Tongue (tissue), 2 donors: ENCODE results near the gene SLX9. TPM values are rescaled to one million over a fixed set of nuclear protein-coding genes. Genes with fewer than 3 reads are reported as not detected.
"Not testable (repeated sequence)": the region's sequence is repeated elsewhere in the genome, so short reads cannot be mapped to it uniquely, and the experiment has no call there.

Source experiments
- DNase-seq: peaks from one replicate; pipeline ENCODE4 v3.0.0-alpha.2; 2015
- total RNA-seq: library from RNA; depleted of rRNA; stranded (reverse); fragments of >200 nt; gene quantifications from one replicate; pipeline ENCODE4 v1.2.3, GENCODE V29; 2014

Gene SLX9
- total RNA-seq, 1 donor from 2014 or later, result 19.5 TPM

DNA sequence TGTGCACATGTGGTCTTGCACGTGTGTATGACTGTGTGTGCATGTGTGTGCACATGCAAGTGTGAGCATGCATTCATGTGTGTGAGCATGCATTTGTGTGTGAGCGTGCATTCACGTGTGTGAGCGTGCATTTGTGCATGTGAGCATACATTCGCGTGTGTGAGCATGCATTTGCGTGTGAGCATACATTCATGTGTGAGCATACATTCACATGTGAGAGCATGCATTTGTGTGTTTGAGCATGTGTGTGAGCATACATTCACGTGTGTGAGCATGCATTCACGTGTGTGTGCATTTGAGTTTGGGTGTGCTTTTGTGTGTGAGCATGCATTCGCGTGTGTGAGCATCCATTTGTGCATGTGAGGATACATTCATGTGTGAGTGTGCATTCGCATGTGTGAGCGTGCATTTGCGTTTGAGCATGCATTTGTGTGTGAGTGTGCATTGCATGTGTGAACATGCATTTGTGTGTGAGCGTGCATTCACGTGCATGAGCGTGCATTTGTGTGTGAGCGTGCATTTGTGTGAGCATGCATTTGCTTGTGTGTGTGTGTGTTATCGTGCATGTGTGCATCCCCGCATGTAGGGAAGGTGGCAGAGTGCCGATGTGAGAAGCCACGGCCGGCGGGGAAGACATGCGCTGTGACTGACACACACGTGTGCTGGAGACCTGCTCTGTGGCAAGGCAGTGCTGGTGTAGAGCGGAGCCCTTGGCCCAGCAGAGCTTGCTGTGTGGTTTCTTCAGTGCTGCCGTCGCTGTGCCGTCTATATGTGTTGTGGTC lies 37.4 kb upstream of the SLX9 start:
- DNase-seq, result no peak

- DNase-seq, result no peak
Measured at GRCh38 chr21:44903050-44903685, 36.7 kb upstream of the SLX9 start.

DNA sequence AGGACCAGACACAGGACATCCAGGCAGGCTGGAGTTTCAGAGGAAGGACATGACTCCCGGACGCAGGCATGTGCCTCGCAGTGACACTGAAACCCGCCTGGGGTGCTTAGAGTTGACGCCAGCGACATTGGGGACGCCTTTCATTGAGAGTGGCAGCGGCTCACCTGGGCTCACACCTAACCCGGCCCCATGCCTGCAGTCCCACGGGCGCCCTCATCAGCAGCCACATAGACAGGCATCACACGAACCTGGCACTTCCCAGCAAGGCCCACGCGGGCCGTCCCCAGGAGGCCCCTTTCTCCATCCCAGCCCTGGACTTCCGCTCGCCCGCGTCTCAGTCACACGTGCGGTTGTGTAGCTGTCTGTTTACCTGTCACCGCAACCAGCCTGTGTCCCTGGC lies 36.1 kb upstream of the SLX9 start:
- DNase-seq, result no peak

- no peak for DNase-seq
Measured at GRCh38 chr21:44904141-44904923, 35.5 kb upstream of the SLX9 start.

DNA sequence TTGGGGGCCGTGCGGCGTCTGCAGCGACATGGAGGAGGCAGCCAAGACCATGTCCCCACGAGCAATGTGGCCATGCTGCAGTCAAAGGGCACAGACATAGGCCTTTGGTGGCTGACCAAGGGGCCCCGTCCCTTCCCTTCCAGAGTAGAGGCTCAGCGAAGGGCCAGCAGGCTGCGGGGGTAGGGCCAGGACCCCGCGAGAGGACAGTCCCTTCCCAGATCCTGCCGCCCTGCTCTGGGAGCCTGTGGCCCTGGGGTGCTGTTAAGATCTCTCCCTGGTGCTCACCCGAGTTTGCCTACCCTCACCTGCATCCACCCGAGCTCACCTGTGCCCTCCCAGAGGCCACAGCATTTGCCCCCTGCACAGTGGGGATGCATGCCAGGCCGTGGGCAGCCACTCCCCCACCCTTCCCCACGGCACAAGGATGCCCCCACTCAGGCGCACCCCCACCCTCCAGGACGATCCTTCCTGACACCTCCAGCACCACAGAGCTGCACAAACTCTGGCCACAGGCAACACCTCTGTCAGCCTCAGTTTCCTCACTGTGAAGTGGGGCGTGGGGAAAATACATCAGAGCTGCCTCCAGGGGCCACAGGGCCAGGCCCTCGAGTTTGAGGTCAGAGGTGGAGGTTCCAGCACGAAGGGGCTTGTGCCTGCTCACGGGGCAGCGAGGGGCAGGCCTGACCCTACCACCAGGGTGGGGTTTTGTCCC lies 34.7 kb upstream of the SLX9 start:
- DNase-seq, result no peak

DNA sequence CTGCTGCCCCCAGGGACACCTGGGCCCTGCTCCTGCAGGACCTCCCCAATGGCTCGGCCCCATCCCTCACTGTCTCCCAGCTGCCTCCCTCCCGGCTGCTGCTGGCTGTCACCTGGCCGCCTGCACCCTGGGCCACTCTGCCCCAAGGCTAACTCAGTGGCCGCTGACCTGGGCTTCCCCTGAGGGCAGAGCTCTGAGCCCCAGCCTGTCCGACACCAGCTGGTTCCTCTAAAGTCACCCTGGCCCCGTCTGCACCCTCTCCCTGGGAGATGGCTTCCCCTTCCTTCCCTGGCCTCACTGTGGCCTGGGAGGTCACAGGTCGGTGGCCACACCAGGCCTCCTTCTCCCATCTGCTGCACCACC lies 34.1 kb upstream of the SLX9 start:
- no peak for DNase-seq

DNA sequence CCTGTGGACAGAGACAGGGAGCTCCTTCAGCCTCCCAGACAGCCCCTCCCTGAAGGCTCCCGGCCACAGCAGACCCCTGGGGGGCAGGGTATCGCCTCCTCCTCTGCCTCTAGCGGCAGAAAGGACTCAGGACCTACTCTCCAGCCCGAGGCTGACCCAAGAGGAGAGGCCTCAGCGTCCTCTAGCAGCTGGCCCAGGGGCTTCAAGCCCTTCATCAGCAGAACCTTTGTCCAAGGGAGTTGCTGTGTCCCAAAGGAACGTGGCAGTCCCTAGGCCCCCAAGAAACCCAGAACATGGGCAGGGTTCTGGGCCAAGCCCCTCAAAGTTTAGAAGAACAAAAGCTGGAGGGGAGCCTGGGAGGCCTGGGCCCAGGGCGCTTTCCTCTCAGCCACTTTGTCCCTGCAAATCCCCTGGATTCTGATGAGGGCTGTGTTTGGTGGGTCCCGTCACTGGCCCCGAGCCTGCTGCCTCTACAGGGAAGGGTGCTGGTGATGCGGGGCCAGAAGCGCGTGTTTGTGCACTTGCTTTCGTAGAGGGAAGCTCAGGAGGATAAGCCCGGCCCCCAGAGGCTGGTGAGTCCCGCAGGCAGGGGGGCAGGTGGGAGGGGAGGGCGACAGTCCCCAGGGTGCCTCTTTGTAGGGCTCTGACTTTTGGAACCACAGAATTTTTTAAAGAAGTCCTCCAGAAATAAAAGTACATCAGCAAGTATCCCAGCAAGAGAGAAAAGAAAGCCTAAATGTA lies 32.4 kb upstream of the SLX9 start:
- DNase-seq, result no peak

GRCh38 chr21:44907966-44908895 lies 31.6 kb upstream of the SLX9 start:
- DNase-seq, result peak; percentile 11

DNA sequence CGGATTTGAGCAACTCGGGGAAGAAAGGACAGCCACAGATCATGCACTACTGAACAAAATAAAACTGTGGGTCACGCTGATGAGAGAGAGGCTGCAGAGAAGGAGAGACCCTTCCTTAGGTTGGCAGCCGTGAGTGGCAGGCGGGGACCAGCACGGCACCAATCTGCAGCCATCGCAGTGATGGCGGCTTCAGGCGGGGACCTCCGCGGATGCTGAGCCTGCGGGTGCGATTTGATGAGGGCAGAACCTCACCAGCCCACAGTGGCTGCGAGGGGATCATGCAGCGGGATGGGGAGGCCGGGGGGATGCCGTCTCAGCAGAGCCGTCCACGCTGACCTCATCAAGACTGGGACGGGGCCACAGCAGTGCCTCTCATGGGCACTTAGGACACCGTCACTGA lies 30.9 kb upstream of the SLX9 start:
- DNase-seq, result no peak

DNA sequence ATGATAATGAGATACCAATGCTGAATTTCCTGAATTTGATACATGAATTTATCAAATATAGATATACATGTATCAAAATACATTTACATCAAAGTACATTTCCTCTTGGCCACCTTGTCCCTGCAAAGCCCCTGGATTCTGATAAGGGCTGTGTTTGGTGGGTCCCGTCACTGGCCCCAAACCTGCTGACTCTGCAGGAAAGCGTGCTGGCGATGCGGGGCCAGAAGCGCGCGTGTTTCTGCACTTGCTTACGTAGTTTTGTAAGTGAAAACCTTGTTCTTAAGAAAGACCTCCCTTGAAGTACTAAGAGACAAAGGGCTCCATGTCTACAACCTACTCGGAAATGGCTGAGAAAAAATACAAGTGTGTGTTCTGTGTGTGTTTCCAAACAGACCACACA lies 30.1 kb upstream of the SLX9 start:
- DNase-seq, result no peak

DNA sequence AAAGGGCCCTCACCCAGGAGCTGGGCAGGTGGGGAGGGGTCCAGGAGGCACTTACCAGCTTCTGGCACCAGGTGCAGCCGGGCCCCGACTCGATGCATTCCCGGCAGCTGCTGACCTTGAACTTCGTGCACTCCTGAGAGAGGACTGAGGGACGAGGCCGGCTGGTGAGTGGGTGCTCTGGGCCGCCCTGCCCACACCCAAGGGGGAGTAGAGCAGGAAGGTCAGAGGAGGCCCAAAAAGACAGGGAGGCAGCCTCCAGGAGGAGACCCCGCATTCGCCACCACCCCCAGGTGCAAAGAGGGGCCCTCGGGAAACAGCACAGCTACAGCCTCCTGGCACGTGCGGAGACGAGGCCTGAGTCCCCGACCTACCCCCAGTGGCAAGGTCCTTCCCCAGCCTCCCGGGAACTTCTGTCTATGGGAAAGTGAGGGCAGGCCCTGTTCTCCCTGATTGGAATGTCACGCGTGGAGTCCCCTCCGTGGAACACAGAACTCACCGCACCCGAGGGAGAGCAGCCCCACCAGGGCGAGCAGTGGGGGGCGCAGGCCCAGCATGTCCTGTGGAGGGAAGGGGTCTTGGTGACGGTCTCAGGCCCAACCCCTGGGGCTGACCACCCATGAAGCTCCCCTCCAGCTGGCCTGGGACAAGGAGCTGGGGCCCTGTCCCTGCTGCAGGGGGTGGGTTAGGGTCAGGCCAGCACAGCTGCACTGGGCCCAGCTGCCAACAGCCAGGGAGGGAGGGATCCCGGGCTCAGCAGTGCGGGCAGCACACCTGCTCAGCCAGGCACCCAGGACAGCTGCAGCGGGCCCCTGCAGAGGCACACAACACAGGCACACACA lies 29.4 kb upstream of the SLX9 start:
- peak; percentile 88 for DNase-seq

GRCh38 chr21:44911068-44911383 lies 28.8 kb upstream of the SLX9 start:
- no peak for DNase-seq

DNA sequence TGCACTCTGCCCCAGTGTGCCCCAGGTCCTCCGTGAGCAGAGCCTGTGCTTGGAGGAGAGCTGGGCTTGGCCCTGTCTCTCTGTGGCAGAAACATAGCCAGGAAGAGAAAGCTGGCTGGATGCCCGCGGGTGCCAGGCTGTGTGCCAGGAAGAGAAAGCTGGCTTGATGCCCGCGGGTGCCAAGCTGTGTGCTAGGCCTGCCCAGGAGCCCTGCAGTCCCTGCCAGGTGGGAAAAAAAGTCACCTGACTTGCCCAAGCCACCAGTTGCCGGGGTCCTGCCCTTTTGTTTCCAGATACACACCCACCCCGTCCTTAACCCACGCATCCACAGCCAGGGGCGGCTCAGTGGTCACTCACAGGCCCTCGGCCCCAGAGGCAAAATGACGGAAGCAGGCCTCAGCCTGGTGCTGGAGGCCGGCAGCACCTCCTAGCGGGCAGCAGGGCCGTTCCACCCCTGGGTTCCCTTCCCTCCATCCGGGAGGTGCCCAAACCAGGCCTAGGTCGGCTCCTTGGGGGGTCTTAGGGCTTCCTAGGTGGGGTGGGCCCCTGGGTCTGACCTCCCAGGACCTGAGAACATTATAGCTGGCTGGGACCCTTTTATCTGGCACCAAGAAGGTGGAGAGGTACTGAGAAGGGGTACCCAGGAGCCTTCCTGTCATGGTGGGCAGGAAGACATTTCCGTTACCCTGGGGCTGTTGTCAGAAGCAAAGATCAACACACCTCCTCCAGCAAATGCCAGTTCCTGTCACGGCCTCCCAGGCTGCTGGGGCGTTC lies 28.3 kb upstream of the SLX9 start:
- peak; percentile 81 for DNase-seq

GRCh38 chr21:44912158-44912473 lies 27.7 kb upstream of the SLX9 start:
- DNase-seq, result no peak

- DNase-seq, result not testable (repeated sequence)
Measured at GRCh38 chr21:44912506-44913412, 27.1 kb upstream of the SLX9 start.

- no peak for DNase-seq
Measured at GRCh38 chr21:44913425-44914175, 26.2 kb upstream of the SLX9 start.

GRCh38 chr21:44914176-44914874 lies 25.5 kb upstream of the SLX9 start:
- no peak for DNase-seq
